ENCODE measurements around the gene CORIN. TPM values are rescaled to one million over a fixed set of nuclear protein-coding genes. Genes with fewer than 3 reads are reported as not detected.
"Not testable (repeated sequence)": the region's sequence is repeated elsewhere in the genome, so short reads cannot be mapped to it uniquely, and the experiment has no call there.

Gene CORIN
- total RNA-seq, 1 donor from 2014 or later: not detected

- no peak for TF ChIP-seq CTCF (IDR thresholded peaks at IDR 0.05; ENCODE audit: insufficient read depth, low read length, poor library complexity, severe bottlenecking)
- DNase-seq (ENCODE audit: low read depth): no peak
- no peak overlapping the region for H3K4me3 ChIP-seq (ENCODE audit: low read depth, low read length)
- H3K36me3 ChIP-seq (ENCODE audit: control insufficient read depth, insufficient read depth, low read length): peaks cover 1% of the 10 kb centered on the region
- no peaks in the 10 kb centered on the region for H3K27me3 ChIP-seq (ENCODE audit: control insufficient read depth, insufficient read depth, low read length)
Measured at GRCh38 chr4:47561331-47561730, 276.5 kb downstream of the CORIN start.

- peaks cover 1% of the 10 kb centered on the region for H3K36me3 ChIP-seq (ENCODE audit: control insufficient read depth, insufficient read depth, low read length)
- no peak for DNase-seq (ENCODE audit: low read depth)
- no peaks in the 10 kb centered on the region for H3K27me3 ChIP-seq (ENCODE audit: control insufficient read depth, insufficient read depth, low read length)
- no peak for TF ChIP-seq CTCF (IDR thresholded peaks at IDR 0.05; ENCODE audit: insufficient read depth, low read length, poor library complexity, severe bottlenecking)
- H3K4me3 ChIP-seq (ENCODE audit: low read depth, low read length): no peak overlapping the region
Measured at GRCh38 chr4:47560682-47561081, 277.2 kb downstream of the CORIN start.

- Histone ChIP-seq H3K36me3 (ENCODE audit: control insufficient read depth, insufficient read depth, low read length) (no peaks in the 10 kb centered on the region), H3K4me3 (ENCODE audit: low read depth, low read length) (no peak overlapping the region), H3K27me3 (ENCODE audit: control insufficient read depth, insufficient read depth, low read length) (no peaks in the 10 kb centered on the region)
- no peak for DNase-seq (ENCODE audit: low read depth)
- no peak for TF ChIP-seq CTCF (IDR thresholded peaks at IDR 0.05; ENCODE audit: insufficient read depth, low read length, poor library complexity, severe bottlenecking)
Measured at GRCh38 chr4:47557255-47557654, 280.6 kb downstream of the CORIN start.

GRCh38 chr4:47555920-47556319 lies 281.9 kb downstream of the CORIN start:
- not testable (repeated sequence) for H3K36me3 ChIP-seq (ENCODE audit: control insufficient read depth, insufficient read depth, low read length); H3K27me3 ChIP-seq (ENCODE audit: control insufficient read depth, insufficient read depth, low read length); DNase-seq (ENCODE audit: low read depth); H3K4me3 ChIP-seq (ENCODE audit: low read depth, low read length)

- DNase-seq (ENCODE audit: low read depth): no peak
- TF ChIP-seq CTCF (IDR thresholded peaks at IDR 0.05; ENCODE audit: insufficient read depth, low read length, poor library complexity, severe bottlenecking): no peak
- Histone ChIP-seq H3K27me3 (ENCODE audit: control insufficient read depth, insufficient read depth, low read length) (no peaks in the 10 kb centered on the region), H3K36me3 (ENCODE audit: control insufficient read depth, insufficient read depth, low read length) (no peaks in the 10 kb centered on the region), H3K4me3 (ENCODE audit: low read depth, low read length) (no peak overlapping the region)
Measured at GRCh38 chr4:47553329-47554125, 284.3 kb downstream of the CORIN start.

- DNase-seq (ENCODE audit: low read depth): no peak
Measured at GRCh38 chr4:47551682-47552081, 286.2 kb downstream of the CORIN start.

More at GRCh38 chr4:47551682-47552081, 286.2 kb downstream of the CORIN start:
- no peak overlapping the region for H3K4me3 ChIP-seq (ENCODE audit: low read depth, low read length)
- no peak for TF ChIP-seq CTCF (IDR thresholded peaks at IDR 0.05; ENCODE audit: insufficient read depth, low read length, poor library complexity, severe bottlenecking)
- H3K27me3 ChIP-seq (ENCODE audit: control insufficient read depth, insufficient read depth, low read length): no peaks in the 10 kb centered on the region
- no peaks in the 10 kb centered on the region for H3K36me3 ChIP-seq (ENCODE audit: control insufficient read depth, insufficient read depth, low read length)
